ENCODE results near the gene BCAR3. TPM values are rescaled to one million over a fixed set of nuclear protein-coding genes. Genes with fewer than 3 reads are reported as not detected.
"Not testable (repeated sequence)": the region's sequence is repeated elsewhere in the genome, so short reads cannot be mapped to it uniquely, and the experiment has no call there.

Gene BCAR3
- polyA plus RNA-seq, 1 donor = 14.1 TPM

DNA sequence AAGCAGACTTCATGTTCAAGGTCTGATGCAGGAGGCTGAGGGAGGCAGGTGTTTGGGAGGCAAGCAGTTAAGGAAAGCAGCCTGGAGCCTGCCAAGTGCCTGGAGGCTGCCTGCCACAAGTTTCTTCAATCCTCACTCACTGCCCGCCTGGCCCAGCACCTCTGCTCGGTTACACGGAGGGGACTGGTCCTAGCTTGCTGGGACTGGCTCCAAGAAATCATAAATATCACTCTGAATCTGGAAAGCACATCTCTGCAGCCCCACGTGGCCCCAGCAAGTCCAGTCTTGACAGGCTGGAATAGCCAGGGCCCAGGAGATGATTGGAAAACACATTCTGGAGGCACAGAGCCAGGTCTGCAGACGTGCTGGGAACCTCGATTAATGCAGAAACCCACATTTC is 83.9 kb downstream of the BCAR3 start:
- DNase-seq (ENCODE audit: low read depth) = no peak

DNA sequence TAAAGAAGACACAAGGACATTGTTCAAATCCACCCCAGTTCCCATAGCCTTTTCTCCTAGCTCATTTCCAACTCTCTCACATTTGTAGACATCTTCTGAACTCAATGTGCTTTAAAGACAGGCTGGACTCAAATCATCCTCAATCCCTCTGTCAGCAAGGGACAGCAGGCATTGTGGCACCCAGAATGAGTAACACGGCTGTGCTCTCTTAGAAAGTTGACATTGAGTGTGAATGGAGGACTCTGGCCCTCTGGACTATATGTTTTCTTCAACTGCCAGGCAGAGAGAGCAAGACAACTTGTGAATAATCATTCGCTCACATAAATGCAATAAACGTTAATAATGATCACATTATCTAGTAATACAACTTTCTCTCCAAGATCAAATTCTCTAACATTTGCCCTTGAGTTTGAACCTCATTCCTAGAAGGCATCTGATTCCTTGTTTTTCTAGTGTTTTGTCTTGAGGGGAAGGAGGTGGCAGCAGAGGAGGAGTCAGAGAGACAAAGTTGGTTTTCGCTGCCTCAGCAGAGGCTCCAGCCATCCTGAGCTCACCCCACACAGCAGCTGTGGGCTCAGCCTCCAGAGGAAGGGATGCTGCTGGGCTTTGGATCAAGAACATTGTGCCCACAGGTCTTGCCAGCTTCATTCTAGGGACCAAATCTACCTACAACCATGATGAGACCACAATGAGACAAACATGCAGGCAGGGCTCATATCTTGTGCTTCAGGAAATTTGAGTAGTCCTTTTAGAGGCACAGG is 85.1 kb downstream of the BCAR3 start:
- DNase-seq (ENCODE audit: low read depth) = no peak

- no peak for DNase-seq (ENCODE audit: low read depth)
These were observed 85.9 kb downstream of the BCAR3 start for GRCh38 chr1:93595743-93596142.

DNA sequence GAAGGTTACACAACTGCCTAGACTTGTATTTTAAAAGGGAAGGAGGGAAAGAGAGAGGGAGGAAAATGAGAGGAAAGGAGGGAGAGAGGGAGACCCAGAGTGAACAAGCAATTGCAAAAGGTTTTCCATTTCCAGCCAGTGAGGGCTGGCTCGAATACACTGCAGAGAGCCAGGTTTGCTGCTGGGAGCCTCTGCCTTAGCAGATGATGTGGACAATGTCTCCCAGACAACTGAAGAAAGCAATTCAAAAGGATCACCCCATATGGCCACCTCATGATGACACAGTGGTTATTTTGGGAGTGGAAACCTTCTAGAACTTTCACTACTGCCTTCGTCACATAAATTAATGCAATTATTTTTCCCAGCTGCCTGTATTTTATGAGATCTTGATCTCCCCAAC is 86.4 kb downstream of the BCAR3 start:
- DNase-seq (ENCODE audit: low read depth) = no peak

- DNase-seq (ENCODE audit: low read depth) = no peak
These were observed 87.1 kb downstream of the BCAR3 start for GRCh38 chr1:93594603-93594880.

GRCh38 chr1:93593854-93594602 is 87.6 kb downstream of the BCAR3 start:
- DNase-seq (ENCODE audit: low read depth) = no peak

DNA sequence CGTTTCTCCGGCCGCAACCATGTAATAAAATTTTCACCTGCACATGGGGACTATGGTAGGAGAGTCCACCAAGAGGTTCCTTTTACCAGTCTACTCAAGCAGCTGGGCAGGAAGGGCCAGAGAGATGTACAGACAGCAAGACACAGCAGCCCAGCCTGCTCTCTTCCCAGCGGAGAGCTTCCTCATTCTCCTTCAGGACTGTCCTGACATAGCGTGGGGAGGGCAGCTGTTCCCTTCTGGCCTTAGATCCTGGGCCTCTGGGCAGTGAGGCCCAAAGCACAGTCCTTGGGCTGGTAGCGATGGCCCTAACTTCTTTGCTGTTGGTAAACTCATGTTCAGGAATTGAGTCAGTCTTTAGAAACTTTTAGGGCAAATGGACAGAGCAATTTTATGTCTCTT is 89.1 kb downstream of the BCAR3 start:
- DNase-seq (ENCODE audit: low read depth) = no peak

GRCh38 chr1:93591676-93592550 is 89.7 kb downstream of the BCAR3 start:
- DNase-seq (ENCODE audit: low read depth) = no peak

DNA sequence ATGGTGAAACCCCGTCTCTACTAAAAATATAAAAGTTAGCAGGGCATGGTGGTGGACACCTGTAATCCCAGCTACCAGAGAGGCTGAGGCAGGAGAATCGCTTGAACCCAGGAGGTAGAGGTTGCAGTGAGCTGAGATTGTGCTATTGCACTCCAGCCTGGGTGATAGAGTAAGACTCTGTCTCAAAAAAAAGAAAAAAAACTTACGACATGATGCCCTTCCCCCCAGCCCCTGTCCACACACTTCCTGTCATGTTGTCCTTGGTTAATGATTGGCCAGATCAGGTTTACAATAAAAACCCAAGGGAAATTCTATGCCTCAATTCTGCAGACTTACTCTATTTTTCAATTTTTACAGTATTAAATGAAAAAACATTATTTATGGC is 90.4 kb downstream of the BCAR3 start:
- DNase-seq (ENCODE audit: low read depth) = not testable (repeated sequence)

GRCh38 chr1:93588955-93589354 is 92.7 kb downstream of the BCAR3 start:
- no peak for DNase-seq (ENCODE audit: low read depth)

- no peak for DNase-seq (ENCODE audit: low read depth)
These were observed 93.4 kb downstream of the BCAR3 start for GRCh38 chr1:93588206-93588605.

DNA sequence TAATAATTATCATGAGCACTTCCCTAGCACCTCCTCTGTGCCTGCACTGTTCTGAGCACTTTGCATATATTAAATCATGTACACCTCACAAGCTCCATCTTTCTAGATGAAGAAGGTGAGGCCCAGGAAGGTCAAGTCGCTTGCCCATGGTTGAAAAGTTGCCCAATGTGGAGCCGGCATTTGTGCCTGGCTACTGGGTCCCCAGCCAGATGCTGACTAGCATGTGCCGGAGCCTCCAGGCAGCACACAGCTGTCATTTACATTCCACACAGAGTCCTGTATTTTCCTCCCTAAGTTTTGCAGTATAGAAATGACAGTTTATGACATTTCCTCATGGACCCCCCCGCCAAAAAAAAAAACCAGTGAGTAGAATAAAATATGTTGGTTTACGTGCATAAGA is 94.3 kb downstream of the BCAR3 start:
- no peak for DNase-seq (ENCODE audit: low read depth)

DNA sequence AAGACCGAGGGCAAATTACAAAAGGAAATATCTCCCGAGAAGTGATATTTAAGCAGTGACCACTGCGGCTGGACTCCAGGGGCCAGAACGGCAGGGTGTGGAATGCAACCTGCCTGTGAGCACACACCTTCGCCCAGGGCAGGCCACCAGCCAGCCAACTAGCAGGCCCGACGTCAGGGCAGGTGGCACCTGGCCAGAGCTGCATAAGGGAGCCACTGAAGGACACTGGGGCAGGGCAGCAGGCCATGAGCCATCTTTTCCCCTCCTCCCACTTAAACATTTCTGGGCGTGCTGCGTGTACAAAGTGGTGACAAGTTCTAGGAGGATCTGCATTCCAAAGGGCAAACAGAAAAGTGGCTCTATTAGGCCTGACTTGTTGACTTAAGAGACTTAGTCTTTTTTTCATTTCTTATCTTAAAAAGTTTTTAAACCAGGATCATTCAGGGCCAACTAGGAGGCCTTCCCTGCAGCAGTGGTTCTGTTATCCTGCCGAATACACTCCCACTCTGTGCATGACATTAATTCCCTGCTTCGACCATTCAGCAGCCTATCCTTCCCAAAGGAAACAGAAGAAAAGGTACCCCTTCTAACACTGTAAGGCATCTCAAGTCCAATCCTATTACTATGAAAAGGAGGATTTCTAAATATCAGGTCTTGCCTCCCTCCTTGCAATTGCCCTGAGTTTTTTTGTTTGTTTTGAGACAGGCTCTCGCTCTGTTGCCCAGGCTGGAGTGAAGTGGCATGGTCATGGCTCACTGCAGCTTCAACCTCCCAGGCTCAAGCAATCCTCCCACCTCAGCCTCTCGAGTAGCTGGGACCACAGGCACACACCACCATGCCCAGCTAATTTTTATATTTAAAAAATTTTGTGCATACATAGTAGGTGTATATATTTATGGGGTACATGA is 96.3 kb downstream of the BCAR3 start:
- DNase-seq (ENCODE audit: low read depth) = no peak

DNA sequence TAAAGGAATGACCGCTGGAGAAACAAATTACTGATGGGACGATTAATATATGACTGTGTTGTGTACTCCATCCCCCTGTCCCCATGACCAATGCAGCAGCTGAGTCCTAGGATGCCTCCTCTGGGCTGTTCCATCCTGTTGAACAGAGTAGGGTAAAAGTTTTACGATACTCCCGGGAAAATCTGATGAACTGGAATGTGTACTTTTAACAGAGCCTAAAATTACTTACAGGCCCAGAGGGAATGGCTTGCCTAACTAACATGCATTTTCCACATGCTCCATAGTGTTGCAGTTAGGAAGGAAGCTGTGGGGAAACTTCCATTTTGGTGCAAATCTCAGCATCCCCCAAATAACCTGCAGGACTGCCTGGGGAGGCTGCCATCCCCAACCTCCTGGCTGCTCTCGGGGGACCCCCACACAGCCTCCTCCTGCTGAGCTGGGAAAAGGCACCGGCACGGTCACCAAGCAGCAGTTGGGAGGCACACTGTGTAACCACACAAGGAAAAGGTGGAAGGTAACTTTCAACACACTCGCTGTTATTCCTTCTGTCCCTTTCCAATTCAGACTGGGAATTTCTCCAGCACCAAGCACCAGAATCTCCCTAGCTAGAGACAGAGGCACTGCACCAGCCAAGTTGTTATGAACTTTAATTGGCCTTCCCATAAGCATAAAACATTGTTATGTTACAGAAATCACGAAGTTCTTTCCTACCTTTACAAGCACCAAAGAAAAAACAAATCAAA is 97.2 kb downstream of the BCAR3 start:
- peak; percentile 41 for DNase-seq (ENCODE audit: low read depth)

- DNase-seq (ENCODE audit: low read depth) = no peak
These were observed 99.5 kb downstream of the BCAR3 start for GRCh38 chr1:93581917-93582850.

DNA sequence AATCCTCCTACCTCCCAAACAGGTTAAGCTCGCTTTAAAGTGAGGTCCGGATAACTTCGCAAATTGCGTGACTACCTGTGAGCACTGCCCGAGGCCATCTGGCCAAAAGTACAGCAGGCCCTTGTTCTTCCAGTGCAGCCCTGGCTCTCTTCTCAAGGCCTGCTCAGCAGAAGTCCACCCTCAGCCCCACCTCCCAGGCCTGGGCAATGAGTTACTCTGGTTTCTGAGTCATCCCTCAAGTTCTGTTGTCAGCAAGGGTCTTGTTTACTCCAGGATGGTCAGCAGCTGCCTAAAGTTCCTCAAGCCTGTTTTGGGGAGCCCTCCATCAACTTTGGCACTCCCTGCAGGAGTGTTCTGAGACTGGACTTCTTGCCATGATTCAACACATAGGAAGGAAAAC is 101.7 kb downstream of the BCAR3 start:
- DNase-seq (ENCODE audit: low read depth) = no peak

GRCh38 chr1:93578911-93579825 is 102.5 kb downstream of the BCAR3 start:
- DNase-seq (ENCODE audit: low read depth) = no peak

DNA sequence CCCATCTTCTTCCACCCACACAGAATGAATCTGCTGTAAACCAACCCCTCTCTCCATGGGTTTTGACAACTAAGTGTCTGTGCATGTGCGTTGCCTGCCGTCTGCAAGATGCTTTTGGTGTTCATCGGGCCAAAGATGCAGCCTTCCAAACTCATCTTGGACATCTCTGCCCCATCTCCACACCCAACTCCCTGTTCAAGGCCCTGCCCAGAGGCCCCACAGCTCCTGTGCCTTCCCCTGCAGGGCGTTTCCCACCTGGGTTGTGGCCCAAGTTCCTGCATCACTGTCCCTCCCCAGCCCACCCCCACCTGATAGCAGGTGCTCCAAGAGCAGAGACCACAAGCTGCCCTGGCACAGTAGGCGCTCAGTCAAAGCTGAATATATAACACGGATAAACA is 103.2 kb downstream of the BCAR3 start:
- DNase-seq (ENCODE audit: low read depth) = no peak
